HPDE6-E6E7 (cell line): Measurements from ENCODE around the gene UBAP1L.
"Not testable (repeated sequence)": the region's sequence is repeated elsewhere in the genome, so short reads cannot be mapped to it uniquely, and the experiment has no call there.

ENCODE experiments used
- DNase-seq: peaks from one replicate; pipeline ENCODE4 v3.0.0; 2011; ENCODE audit warnings: missing footprints; ENCODE audit errors: extremely low spot score

The UBAP1L gene

DNA sequence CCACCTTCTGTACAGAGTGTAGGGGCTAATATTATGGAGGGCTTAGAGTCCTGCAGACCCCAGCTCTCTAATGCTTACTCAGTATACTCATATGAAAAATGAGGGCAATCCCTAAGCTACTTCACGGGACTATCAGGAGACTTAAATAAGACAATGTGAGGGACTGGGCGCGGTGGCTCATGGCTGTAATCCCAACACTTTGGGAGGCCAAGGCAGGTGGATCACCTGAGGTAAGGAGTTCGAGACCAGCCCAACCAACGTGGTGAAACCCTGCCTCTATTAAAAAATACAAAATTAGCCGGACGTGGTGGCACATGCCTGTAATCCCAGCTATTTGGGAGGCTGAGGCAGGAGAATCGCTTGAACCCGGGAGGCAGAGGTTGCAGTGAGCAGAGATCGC lies 15.2 kb downstream of the UBAP1L start:
- DNase-seq: not testable (repeated sequence)

DNA sequence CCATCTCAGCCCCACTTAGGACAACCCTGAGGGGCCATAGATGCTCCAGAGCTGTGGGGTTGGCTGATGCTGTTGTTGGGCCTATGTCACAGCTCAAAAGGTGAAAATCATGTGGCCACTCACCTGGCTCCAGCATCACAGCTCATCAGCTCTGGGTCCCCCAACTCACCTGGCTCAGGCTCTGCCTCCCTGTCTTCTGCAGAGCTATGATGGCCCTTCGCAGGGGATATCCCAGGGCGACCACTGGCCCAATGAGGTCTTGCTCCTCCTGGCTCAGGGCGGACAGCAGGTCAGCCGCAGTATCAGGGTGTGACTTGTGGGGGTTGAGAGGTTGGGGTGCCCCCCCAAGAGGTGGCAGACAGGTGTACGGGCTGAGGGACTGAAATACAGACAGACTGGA lies 15.7 kb downstream of the UBAP1L start:
- no peak for DNase-seq

DNA sequence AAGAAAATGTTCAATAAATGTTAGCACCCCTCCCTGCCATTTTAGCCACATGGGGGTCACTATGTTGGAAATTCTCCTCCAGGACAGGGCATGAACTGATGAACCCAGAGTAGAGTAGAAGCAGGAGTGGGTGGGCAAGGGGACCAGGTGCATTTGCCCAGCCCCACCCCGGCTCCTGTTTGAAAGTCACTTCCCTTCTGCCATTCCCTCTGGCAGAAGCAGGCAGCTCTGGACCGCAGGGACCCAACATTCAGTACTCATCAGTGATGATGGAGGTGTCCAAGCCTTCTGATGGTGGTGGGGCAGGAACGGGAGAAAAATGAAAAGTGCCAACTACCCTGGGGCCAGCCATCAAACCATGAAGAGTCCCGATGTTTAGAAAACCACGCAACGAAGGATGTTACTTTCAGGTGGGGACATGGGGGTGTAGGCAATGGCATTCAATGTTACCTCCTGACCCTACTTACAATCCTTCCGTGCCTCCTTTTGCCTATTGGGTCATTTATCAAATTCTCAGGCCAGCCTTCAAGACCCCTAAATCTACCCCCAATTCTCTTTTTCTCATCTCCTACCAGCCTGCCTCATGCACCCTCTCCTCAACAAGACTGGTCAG lies 17.2 kb downstream of the UBAP1L start:
- no peak for DNase-seq

DNA sequence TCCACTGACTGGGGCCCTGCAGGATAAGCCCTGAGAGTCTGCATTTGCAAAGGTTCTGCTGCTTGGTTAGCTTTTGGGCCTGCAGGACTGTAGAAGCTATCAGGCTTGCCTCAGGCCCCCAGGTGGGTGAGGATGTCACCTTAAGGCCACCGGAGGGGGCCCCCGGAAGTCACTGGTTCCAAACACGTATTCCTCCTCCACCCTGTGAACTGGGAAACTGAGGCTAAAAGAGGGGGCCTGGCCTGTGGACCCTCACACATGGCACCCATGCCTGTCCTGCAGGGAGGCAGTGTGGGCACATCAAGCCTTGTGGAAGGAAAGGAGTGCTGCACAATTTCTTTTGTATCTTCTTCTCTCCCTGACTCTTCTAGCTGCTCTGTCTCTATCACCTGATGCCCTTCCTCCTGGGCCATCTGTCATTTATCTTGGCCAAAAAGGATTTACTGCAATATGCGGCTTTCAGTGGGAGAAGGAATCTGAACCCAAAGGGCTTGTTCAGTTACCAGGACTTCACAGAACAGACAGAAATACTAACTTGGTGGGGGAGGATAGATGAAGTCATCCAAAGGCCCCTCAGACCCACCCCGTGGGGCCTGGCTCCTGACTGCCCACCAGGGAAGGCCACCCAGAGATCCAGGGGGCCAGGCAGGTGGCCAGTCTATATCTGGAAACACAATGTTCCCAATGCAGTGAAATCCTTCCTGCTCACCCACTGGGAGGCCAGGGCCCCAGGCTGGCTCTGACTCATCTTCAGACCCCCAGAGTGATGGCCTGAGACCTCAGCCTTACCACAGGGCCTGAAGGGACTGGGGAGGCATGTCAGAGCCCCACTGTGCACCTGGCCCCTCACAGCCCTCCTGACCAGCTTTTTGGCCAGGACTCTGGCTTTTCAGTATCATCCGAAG lies 18.3 kb downstream of the UBAP1L start:
- DNase-seq: no peak

DNA sequence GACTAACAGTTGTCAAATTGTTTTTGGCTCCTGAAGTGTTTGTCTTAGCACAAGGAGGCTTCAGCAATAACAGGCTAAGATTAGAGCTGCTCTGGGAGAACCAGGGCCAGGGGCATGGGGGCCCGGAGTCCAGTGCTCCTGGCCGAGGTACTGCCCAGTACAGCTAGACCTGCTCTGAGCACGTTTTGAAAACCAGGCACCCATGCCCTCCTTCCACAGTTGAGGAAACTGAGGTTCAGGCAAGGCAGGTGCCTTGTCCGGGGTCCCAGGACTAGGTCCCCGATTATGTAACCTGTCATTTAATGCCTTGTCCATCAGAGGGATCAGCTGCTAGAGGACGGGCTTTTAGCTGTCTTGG lies 19.3 kb downstream of the UBAP1L start:
- DNase-seq: no peak

DNA sequence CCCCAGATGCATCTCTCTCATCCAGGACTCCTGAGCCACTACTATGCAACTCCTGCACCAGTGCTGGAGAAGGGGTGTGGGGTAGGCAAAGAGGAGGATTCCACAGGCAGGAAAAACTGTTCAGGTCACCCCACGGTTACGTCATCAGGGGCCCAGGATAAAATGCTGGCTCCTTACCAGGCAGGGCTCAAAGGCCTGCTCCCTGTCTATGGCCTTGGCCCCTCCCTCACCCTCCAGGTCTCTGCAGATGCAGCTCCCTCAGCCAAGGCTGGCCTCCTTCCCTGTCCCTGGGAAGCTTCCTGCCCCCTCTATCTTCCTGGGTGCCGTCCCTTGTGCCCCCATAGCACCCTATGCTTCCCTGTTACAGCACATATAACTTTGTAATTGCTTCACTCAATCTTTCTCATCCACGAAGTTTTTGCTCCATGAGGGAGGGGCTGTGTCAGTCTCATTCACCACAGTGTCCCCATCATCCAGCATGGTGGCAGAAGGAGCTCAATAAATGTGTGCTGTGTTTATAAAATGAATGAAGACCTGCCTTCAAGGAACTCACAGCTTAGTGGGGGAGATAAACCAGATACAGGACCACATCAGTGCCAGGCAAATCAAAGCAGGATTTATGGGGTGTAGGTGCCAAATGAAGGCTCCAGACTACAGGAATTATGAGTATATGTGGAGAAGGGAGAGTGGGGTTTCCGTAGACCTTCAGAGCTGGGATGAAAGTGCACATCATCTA lies 19.8 kb downstream of the UBAP1L start:
- no peak for DNase-seq

DNA sequence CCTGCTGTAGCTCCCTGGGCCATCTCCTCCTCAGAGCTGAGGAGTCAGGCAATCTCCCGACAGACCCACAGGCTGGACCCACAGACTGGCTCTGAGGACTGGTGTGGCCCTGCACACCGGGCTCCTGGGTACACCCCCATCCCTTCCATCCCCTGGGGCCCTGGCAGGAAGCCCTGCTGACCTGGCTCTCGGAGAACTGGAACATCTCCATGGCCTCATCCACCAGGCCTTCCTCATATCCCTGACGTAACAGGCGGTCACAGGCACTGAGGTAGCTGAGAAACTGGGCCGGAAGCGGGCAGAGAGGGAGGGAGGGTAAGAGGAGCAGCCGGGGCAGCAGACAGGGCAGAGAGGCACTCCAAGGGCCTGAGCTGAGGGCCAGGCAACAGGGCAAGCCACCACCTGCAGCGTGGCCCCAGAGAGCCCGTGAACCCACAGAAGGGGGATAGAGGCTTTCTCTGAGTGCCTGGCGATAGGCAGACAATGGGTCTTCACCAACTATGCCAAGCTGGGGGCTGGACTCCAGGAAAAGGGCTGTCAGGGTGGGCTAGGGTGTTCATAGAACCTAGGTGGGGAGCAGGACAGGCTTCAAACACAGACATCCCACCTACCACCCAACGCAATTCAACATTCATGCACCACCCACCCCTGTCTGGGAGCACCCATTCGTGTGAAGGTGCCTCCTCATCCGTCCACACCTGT lies 20.6 kb downstream of the UBAP1L start:
- no peak for DNase-seq

DNA sequence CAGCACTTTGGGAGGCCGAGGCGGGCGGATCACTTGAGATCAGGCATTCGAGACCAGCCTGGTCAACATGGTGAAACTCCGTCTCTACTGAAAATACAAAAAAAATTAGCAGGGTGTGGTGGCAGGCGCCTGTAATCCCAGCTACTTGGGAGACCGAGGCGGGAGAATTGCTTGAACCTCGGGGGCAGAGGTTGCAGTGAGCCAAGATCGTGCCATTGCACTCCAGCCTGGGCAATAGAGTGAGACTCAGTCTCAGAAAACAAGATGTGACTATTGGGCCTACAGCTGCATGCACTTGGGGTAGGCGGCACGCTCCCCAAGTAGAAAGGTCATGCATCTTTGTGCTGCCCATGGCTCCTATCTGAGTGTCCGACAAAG lies 21.2 kb downstream of the UBAP1L start:
- DNase-seq: not testable (repeated sequence)

DNA sequence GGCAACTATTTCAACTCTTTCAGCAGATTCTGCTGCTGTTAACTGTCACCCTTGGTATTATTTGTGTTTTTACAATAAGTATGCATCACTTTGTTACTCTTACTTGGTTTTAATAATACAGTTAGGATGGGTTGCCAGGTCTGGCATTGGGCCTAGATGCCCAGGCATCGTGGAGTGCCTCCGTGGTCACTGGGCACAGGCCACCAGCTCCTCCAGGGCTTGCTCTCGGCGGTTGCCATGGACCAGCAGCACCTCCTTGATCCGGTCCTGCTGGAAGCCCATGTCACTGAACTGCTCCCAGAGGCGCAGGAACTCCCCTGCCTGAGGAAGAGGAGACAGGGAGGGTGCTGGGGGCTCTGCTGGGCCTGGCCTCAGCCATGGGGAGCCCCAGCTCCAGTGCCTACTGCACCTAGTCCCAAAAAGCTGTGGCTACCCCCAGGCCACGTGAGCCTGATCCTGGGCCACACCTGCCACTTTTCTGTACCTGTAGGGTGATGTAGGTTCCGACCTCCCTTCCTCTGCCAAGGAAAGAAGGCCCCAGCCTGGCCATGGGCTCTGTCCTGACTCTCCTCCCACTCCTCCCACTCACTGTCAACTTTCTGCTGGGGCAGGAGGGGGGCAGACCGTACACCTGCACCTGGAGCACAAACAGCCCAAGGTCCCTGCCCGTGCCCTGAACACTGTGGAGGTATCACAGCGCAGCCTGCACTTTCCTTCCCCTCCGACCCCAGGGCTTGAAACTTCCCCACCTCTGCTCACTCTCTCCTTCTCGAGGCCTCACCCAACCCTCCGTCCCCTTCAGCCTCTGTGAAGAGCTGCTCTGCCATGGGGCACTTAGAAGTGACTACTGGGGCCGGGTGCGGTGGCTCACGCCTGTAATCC lies 21.8 kb downstream of the UBAP1L start:
- no peak for DNase-seq

DNA sequence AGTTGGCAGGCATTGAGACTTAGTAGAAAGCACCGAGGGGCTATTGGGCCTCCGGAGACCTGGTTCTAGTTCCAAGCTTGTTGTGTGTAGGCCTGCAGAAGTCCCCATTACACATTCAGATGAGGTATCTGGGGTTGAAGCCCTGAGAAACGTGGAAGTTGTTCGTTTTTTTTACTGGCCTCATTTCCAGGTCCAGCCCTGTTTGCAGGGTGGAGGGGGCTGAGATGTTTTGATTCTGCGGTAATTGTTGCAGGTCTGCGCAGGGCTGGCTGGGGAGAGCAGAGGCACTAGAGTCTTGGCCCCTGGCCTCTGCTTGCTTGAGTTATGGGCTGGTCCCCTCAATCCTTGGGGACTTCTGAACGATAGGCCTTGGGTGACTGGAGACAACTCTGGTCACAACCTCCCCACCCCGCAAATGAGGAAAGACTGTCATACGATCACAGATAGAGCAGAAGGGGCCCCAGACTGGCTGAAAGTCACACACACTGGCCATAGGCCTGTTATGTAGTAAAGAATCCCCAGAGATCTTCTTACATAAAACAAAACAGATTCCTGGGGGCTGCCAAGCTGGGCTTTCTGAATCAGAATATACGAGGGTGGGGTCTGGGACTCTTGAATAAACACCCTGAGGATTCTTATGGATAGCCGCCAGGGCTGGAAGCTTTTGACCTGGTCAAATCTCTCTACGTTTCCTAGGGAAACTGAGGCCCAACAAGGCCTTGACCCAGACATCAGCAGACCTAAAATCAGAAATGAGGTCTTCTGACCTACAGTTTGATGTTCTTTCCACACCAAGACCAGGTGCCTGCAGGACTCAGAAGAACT lies 22.8 kb downstream of the UBAP1L start:
- no peak for DNase-seq

DNA sequence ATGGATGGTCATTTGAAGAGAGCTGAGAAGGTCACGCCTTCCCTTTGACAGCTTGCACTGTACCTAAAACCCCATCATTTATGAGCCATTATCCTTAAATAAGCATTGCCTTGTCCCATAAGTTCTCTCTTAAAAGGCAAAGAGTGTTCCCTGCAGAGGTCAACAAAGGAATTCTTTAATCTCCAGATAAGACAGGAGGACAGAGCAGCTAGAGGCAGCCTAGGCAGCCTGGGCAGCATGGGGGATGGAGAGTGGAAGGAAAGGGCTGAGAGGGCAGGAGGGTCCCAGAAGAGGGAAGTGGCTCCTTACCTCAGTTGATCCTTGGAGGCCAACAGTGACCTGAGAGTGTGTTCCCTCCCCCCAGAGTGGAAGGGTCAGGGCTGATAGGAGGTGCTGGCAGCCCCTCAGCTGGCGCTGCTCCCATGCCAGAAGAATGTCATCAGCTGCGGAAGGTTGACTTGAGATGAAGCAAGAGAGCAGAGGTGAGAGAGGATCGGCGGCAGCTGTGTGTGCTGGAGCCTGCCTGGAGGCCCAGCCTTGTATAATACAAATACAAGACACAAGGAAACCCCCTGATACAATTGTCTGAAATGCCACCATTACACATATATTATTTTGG lies 25.7 kb downstream of the UBAP1L start:
- DNase-seq: no peak

DNA sequence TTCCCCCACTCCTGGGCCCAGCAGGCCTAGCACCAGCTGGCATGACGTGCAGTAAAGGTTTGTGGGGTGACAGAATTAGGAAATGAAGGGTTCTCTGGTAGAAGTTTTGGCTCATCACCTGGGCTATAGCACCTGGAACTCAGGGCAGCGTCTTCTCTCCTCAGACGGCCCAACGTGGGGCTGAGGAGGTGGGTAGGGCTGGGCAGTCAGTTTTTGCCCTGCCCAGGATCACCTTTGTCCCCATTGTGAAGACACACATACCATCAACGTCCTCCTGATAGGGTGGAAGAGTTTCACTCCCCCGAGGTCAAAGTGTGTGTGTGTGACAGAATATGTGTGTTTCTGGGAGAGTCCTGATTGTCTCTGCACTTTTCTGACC lies 26.4 kb downstream of the UBAP1L start:
- no peak for DNase-seq

DNA sequence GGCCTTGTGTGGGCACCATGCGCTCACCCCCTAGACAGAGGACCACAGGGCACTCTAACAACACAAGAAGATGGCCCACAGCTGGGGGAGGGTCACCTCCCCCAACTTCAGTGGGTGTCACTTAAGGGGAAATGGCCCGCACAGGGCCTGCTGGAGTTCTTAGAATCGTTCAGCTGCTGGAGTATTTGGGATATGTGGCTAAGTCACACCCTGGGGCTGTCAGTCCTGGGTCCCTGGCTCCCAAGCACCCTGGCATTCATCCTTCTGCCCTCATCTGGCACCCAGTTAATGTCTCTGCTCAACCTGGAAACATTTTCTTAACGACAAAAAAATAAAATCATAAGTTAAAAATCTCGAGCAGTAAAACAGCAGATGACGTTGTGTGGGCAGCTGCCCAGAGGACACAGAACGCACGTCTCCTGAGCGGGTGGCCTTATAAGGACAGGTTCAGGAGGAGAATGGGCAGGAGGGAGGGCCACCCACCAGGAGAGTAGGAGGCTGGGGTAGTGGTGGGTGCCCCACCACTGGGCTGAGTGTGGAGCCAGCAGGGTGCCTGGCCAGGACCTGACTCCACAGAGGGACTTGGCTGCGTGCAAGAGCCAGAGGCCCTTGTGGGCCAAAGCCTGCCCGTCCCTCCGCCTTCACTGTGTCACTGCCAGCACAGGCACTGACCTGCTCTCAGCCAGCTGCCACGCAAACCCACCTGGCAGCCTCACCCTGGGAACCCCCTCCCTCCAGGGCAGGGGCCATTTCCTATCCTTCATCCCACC lies 26.9 kb downstream of the UBAP1L start:
- no peak for DNase-seq

DNA sequence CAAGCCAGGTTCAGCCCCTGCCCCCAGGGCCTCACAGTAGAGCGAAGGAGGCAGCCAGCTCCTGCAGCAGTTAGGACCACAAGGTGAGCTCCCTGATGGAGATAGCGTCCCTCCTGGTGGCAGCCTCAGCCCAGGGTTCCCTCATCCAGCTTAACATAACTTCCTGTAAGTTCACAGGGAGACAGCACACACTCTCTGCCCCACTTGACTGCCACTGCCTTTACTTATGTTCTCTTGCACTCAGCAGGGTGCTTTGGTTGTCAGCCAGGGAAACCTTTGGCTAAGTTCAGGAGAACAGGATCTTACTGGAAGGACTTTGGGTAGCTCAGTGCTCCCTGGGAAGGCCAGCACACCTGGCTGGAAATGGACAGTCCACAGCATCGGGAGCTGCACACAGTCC lies 27.6 kb downstream of the UBAP1L start:
- no peak for DNase-seq

DNA sequence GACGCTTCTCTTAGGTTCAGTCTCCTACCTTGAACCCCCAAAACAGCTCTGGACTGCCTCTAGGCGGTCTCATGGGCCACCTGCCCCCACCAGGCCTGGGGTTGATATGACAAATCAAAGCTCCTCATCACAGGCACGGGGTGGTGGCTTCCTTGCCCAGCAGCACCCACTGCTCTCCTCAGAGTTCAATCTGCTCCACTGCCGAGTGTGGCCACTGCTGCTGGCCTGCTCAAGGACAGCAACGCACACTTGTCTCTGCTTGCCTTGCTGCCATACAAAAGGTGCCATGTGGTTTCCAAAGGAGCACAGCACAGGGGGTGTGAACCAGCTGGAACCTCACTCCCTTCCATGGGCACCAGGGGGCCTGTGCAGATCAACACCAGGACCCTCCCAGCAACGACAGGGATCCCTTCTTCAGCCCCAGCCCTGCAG lies 28.3 kb downstream of the UBAP1L start:
- peak; percentile 19 for DNase-seq

DNA sequence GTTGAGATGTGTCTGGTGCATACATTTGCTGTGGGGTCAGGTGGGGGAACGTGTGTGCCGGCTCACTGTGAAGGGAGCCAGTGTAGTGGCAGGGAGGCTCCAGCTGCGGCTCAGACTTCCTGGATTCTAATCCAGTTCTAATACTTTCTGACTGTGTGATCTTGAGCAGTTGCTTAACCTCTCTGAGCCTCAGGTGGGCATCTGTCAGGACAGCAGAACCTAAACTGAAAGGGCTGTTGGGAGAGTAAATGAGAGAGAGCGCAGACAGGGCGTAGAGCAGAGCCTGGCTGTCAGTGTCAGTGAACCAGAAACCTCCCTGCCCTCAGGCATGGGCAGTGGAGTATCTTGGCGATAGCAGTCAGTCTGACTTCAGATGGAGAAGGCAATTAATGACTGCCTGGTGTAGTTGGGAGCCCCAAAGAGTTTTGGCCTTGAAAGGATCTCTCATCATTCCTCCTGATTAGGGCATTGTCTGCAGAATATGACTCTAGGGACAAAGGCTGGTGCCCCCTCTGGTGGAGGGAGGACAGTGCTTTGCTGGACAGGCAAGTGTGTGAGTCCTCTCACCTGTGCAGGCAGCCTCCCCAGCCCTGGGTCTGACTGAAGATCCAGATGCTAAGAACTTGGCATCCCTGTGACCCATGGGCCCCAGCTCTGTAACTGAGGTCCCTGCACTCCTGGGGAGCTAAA lies 28.9 kb downstream of the UBAP1L start:
- DNase-seq: peak; percentile 52

DNA sequence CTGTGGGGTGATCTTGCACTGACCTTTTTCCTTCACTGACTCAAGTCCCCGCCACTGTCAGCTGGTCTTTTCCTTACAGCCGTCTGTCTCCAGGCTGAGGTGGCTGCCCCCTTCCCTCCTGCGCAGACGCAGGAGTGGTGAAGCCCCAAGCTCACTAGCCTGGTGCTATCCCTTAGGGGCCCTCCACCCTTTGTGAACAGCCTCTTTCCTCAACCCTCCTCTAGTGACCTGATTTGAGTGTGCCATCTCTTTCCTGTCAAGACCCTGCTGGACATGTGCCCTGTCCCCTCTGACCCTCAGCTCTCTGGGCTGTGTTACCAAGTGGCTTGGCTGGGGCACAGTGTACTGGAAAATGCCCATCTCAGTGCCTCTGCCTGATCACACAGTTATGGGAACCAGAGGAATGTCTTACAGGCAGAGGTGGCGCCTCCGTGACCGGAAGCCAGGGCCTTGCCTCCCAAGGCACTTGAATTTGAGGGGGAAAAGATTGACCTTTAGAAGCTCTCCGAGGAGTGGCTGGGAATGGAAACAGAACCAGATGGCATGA lies 29.7 kb downstream of the UBAP1L start:
- no peak for DNase-seq
